Measurements from ENCODE around the gene STPG2. TPM values are rescaled to one million over a fixed set of nuclear protein-coding genes. Genes with fewer than 3 reads are reported as not detected.

The STPG2 gene
- not detected in 5 replicates for total RNA-seq (2022; extraction: Qiagen RNA extraction; ENCODE audit: low read depth)

GRCh38 chr4:98143001-98143899 is at the start of gene STPG2:
TSS of gene STPG2 (minus strand) at chr4:98143476.

Other genes starting within 250 kb of the STPG2 start
- gene RAP1GDS1, start 117.9 kb upstream of the STPG2 start, total RNA-seq (2022; extraction: Qiagen RNA extraction; ENCODE audit: low read depth) = 18.4 to 28.5 TPM (median 25.2 TPM) in 5 replicates